Testis (tissue), 3 donors: ENCODE data around the gene C21orf58. TPM values are rescaled to one million over a fixed set of nuclear protein-coding genes. Genes with fewer than 3 reads are reported as not detected.

ENCODE experiments used
- DNase-seq: peaks from one replicate; pipeline ENCODE4 v3.0.0-alpha.2; 2019
- H3K27ac ChIP-seq, 2 donors: fragments of 200-600 bp; sonication (generic); one replicate each; pipeline ENCODE4 v1.5.1; 2019
- H3K27me3 ChIP-seq: fragments of 200-600 bp; sonication (generic); one replicate; pipeline ENCODE4 v1.5.1; 2019
- H3K36me3 ChIP-seq: fragments of 200-600 bp; sonication (generic); one replicate; pipeline ENCODE4 v1.5.1; 2017; ENCODE audit warnings: low read depth; ENCODE audit errors: missing control alignments
- H3K4me1 ChIP-seq: fragments of 200-600 bp; sonication (generic); one replicate; pipeline ENCODE4 v1.5.1; 2019
- H3K4me3 ChIP-seq, 2 donors: fragments of 200-600 bp; sonication (generic); one replicate each; pipeline ENCODE4 v1.5.1; 2017 to 2019
- H3K9me3 ChIP-seq: fragments of 200-600 bp; sonication (generic); one replicate; pipeline ENCODE4 v1.5.1; 2017
- POLR2A ChIP-seq: fragments of 450-650 bp; IDR thresholded peaks from one replicate; pipeline ENCODE4 v1.6.1; 2017; ENCODE audit warnings: antibody characterized with exemption, mild to moderate bottlenecking, moderate library complexity
- WGBS, 2 donors: methylation state at CpG; one replicate each; pipeline ENCODE4 v1.1.5; 2018; 5-methylcytosine and 5-hydroxymethylcytosine counted together
- intact Hi-C: fragments of 100-400 bp; cut with DNase I; formaldehyde crosslinking; loops from one replicate; pipeline ENCODE4 v1.15.1; 2023; ENCODE audit warnings: low total_unique reads
- polyA plus RNA-seq: library from polyadenylated mRNA; stranded (reverse); fragments of 350-450 nt; fragmentation: Illumina TruSeq; extraction: RNeasy Lipid Tissue Mini Kit (QIAGEN cat#74804); gene quantifications from one replicate; pipeline ENCODE4 v1.2.3, GENCODE V29; 2014; ENCODE audit warnings: low read depth, low replicate concordance; ENCODE audit not compliant: insufficient read depth
- total RNA-seq, 2 donors: library from RNA; depleted of rRNA; stranded (reverse); fragments of >200 nt; gene quantifications; one replicate each; pipeline ENCODE4 v1.2.3, GENCODE V29; 2016
- TF ChIP-seq, protein P1 (sequence below), 3 experiments: fragments of 450-650 bp in 2 of 3; fragments of 200-600 bp in 1 of 3; sonication (generic) in 1 of 3; IDR thresholded peaks; one replicate each; pipeline ENCODE4 v1.5.1; 2016 to 2019; ENCODE audit warnings: antibody characterized with exemption in 3 of 3, mild to moderate bottlenecking in 2 of 3, moderate library complexity in 1 of 3

C21orf58 gene
- total and polyA plus RNA-seq, 3 donors from 2014 or later = 13.6 to 21.6 (median 13.7) TPM

DNA sequence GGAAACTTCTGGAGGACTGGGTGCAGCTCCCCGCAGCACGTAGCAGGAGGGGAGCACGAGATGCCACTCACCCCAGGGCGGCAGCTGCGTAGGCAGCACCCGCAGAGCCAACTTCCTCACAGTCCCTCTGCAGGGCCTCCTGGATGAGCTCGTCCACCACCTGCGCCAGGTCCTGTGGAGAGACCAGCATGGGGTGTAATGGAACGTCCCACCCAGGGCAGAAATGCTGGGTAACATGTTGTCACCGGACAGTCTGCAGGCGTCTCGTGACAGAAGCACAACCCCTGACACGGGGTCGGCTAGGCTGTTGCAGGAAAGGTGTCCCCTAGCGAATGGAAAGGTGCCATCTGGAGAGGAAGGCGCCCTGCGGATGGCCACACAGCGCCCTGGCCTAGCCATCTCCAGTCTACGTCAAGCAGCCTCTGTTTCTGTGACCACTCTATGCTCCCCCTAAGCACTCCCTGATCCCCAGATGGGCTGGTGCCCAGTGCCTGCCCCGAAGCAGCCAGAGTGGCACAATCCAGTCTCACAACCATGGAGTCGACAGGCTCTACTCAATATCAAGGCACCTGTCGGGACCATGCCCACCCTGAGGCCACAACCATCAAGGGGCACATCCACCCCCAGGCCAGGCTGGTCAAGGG, 59.5 kb downstream of the C21orf58 start:
- TF ChIP-seq, protein P1, sequence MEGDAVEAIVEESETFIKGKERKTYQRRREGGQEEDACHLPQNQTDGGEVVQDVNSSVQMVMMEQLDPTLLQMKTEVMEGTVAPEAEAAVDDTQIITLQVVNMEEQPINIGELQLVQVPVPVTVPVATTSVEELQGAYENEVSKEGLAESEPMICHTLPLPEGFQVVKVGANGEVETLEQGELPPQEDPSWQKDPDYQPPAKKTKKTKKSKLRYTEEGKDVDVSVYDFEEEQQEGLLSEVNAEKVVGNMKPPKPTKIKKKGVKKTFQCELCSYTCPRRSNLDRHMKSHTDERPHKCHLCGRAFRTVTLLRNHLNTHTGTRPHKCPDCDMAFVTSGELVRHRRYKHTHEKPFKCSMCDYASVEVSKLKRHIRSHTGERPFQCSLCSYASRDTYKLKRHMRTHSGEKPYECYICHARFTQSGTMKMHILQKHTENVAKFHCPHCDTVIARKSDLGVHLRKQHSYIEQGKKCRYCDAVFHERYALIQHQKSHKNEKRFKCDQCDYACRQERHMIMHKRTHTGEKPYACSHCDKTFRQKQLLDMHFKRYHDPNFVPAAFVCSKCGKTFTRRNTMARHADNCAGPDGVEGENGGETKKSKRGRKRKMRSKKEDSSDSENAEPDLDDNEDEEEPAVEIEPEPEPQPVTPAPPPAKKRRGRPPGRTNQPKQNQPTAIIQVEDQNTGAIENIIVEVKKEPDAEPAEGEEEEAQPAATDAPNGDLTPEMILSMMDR (IDR thresholded peaks at IDR 0.05) = no peak
- no peak for TF ChIP-seq POLR2A
- Histone ChIP-seq H3K4me1 (no peaks in the 10 kb centered on the region), H3K36me3 (peaks cover 4% of the 10 kb centered on the region), H3K9me3 (no peaks in the 10 kb centered on the region), H3K4me3 (no peak overlapping the region), H3K27ac (no peak overlapping the region), H3K27me3 (no peaks in the 10 kb centered on the region)
- no peak for DNase-seq
- intact Hi-C loops = no loop called here
- 95% methylated on average over 11 to 22 of the region's 22 CpGs for WGBS, 2 donors

DNA sequence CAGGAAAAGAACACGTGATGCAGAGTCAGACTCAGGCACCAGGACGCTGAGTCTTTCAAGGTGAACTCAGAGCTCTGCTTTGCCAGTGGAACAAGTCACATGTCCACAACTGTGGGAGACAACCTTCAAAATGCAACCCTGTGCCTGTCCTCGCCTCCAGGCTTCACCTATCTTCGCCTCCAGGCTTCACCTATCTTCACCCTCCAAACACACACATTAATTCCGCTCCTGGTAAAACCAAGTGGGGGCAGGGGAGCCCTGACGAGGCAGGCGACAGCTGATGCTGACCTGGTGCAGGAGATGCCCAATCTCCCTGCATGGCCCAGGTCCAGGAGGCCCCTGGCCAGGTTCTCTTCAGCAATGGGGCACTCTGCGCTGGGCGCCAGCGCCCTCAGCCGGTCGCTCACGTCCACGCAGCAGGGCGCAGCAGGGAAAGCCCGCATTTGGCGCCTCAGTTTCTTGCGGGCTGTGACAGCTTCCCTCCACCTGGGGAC, 67.1 kb downstream of the C21orf58 start:
- no peak for DNase-seq
- Histone ChIP-seq H3K9me3 (no peaks in the 10 kb centered on the region), H3K27ac (no peak overlapping the region), H3K36me3 (no peaks in the 10 kb centered on the region), H3K4me3 (no peak overlapping the region), H3K4me1 (no peaks in the 10 kb centered on the region), H3K27me3 (no peaks in the 10 kb centered on the region)
- intact Hi-C loops = no loop called here
- TF ChIP-seq, protein P1 (IDR thresholded peaks at IDR 0.05) = no peak
- TF ChIP-seq POLR2A = no peak
- WGBS, 2 donors = 91 to 92% methylated on average over 17 to 18 of the region's 18 CpGs

DNA sequence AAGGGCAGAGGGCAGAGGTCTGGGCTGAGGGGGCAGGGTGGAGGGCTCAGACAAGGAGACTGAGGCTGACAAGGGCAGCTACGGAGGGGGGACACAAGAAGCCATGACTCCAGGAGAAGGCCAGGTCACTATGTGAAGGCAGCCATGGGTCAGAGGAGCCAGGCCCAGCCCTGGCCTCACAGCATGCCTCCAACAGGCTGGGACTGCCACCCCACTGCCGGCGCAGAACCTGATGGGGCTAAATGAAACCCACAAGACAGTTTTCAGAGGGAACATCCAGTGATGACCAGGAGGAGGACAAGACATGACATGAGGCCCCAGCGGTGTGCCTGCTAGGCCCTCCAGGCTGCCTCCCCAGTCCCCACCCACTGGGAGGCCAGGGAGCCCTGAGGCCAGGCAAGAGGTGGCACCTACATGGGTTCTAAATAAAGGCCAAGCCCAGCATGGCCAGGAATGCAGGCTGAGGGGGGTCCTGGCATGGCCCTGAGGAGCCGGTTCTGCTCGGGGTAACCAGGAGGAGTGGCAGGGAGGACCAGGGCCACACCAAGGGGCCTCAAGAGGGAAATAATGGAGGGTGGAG, 67.8 kb downstream of the C21orf58 start:
- intact Hi-C loops = no loop called here
- Histone ChIP-seq H3K9me3 (no peaks in the 10 kb centered on the region), H3K36me3 (no peaks in the 10 kb centered on the region), H3K27ac (no peak overlapping the region), H3K27me3 (no peaks in the 10 kb centered on the region), H3K4me1 (no peaks in the 10 kb centered on the region), H3K4me3 (no peak overlapping the region)
- WGBS, 2 donors = 94 to 96% methylated on average over 6 of the region's 6 CpGs
- DNase-seq = no peak
- TF ChIP-seq POLR2A = no peak
- TF ChIP-seq, protein P1 (IDR thresholded peaks at IDR 0.05) = no peak

DNA sequence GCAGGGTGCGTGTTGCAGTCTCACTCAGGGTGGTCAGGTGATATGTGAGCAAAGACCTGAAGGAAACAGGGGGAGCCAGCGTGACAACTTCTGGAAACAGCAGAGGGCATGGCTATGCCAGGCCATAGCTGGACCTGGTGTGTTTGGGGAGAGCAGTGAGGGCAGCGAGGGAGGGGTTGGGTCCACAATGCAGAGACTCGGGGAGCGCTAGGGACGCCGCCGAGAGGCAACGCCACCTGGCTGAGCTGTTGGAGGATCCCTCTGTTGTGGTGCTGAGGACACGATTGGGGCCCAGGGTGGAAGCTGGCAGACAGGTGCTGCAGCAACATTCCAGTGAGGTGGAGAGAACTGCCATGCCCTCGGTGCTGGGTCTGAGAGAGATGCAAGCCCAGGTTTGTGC, 68.5 kb downstream of the C21orf58 start:
- Histone ChIP-seq H3K36me3 (no peaks in the 10 kb centered on the region), H3K9me3 (no peaks in the 10 kb centered on the region), H3K27ac (no peak overlapping the region), H3K4me1 (no peaks in the 10 kb centered on the region), H3K27me3 (no peaks in the 10 kb centered on the region), H3K4me3 (no peak overlapping the region)
- intact Hi-C loops = no loop called here
- WGBS, 2 donors = 88 to 90% methylated on average over 11 of the region's 11 CpGs
- no peak for DNase-seq
- no peak for TF ChIP-seq POLR2A
- TF ChIP-seq, protein P1 (IDR thresholded peaks at IDR 0.05) = no peak
